GM04504 (cell line): ENCODE measurements around the gene IGFBP4.

ENCODE experiments used
- DNase-seq: peaks from one replicate; pipeline ENCODE4 v3.0.0-alpha.2; 2012; ENCODE audit warnings: low read depth

Gene IGFBP4

DNA sequence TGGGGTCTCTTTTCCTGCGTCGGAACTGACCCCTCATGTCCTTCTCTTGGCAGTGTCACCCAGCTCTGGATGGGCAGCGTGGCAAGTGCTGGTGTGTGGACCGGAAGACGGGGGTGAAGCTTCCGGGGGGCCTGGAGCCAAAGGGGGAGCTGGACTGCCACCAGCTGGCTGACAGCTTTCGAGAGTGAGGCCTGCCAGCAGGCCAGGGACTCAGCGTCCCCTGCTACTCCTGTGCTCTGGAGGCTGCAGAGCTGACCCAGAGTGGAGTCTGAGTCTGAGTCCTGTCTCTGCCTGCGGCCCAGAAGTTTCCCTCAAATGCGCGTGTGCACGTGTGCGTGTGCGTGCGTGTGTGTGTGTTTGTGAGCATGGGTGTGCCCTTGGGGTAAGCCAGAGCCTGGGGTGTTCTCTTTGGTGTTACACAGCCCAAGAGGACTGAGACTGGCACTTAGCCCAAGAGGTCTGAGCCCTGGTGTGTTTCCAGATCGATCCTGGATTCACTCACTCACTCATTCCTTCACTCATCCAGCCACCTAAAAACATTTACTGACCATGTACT lies 13.2 kb downstream of the IGFBP4 start:
- DNase-seq = no peak

DNA sequence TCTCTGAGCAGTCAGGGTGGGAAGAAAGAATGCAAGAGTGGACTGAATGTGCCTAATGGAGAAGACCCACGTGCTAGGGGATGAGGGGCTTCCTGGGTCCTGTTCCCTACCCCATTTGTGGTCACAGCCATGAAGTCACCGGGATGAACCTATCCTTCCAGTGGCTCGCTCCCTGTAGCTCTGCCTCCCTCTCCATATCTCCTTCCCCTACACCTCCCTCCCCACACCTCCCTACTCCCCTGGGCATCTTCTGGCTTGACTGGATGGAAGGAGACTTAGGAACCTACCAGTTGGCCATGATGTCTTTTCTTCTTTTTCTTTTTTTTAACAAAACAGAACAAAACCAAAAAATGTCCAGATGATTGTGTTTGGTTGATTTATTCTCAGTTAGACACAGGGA lies 14.1 kb downstream of the IGFBP4 start:
- no peak for DNase-seq

DNA sequence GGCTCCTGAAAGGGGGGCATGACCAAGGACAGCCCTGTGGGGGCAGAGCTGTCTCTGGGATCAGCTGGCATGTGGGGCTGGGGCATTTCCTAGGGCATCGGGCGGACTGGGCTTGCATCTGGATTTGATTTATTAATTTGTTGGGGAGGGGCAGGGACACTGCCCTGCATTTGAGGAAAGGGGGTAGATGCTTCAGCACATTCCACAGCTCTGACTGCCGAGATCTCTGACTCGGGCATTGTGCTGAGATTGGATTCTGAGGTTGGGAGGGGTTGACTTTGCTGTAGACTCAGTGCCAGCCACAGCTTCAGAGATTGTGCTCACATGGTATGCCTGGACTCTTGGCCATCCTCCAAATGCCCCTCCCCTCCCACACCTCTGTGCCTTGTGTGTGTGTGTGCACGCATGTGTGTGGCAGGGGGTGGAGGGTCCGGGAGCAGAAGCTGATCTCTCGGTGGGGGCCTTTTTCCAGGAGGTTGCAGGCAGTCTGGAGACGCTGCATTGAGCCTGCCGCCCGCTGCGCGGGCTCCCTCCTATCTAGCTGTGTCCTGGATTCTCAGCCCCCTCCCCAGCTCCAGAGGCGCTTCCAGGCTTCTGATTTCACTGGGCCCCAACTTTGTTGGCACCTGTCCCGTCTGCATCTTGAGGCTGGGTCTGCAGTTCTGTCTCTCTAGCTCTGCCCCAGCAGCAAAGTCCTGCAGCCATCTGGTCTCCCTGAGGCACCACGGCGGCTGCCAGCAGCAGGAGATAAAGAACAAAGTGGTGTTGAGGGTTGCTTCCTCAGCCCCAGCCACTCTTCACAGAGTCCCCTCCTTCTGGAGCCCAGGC lies 14.9 kb downstream of the IGFBP4 start:
- DNase-seq = peak; percentile 74

DNA sequence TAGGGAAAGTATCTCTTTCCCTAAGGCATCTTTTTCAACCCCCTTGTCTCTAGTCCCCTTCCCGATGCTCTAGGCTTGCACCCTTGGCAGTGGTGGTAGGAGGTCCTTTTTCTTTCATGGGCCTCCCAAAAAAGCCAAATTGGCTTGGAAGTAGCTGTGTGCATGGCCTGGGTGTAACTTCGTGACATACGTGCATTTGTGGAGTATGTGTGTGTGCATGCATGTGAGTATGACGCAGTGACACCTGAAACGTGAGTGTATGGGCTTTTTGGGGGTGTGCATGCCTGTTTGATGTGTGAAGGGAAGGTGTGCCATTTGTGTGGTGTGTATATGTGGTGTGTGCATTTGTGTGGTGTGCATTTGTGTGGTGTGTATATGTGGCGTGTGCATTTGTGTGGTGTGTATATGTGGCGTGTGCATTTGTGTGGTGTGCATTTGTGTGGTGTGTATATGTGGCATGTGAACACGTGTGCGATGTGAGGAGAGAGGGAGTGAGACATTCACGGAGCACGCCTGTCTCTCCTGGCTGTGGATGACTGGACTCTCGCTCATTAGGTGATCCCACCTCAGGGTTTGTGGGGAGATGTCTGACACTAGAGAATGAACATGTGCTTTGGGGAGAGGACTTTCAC lies 15.7 kb downstream of the IGFBP4 start:
- DNase-seq = no peak

GRCh38 chr17:40459636-40460603 lies 16.7 kb downstream of the IGFBP4 start:
- DNase-seq = no peak

DNA sequence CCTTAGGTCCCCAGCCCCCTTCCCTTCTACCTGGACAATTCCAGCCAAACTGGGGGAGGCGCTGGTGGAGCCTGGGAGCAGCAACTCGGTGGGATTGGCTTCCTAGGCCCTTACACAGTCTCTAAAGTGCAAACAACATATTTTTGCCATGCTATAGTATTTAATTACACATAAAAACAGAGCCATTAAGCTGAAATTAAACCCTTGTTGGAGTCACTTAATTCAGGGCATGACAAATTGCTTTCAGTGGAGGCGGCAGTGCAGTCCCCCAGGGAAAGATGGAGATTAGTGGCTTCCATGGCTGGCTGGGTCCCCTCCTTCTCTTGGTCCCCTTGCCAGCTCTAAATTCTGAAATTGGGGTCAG lies 17.3 kb downstream of the IGFBP4 start:
- no peak for DNase-seq

DNA sequence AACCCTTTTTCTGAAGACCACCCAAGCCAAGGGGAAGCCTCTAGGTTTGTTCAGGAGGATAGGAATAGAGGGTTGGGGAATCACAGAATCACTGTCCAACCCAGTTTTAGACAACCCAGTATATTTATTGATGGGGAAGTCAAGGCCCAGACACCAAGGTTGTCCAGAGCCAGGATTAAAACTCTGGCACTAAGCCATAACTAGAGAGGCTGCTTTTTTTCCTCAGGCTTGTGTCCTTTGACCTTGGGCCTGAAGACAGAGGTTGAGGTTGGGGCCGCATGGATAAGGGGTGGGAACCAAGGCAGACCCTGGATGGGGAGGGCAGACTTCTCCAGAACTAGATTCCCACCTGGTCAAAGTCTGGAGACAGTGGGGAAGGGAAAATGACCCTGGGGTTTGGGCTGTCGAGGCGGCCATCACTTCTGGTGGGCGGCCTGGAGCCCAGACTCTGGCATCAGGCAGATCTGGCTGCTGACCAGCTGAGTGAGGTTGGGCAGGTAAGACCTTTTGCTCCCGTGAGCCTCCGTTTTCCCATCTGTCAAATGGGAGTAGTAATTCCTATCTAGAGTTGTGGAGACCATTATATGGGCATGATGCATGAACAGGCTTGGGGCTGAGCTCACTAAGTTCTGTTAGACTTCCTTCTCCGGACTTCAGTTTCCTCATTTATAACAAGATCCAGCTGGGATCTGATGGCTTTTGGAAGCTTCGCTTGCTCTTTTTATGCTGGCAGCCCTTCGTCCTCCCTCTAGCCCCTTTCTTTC lies 17.9 kb downstream of the IGFBP4 start:
- no peak for DNase-seq

DNA sequence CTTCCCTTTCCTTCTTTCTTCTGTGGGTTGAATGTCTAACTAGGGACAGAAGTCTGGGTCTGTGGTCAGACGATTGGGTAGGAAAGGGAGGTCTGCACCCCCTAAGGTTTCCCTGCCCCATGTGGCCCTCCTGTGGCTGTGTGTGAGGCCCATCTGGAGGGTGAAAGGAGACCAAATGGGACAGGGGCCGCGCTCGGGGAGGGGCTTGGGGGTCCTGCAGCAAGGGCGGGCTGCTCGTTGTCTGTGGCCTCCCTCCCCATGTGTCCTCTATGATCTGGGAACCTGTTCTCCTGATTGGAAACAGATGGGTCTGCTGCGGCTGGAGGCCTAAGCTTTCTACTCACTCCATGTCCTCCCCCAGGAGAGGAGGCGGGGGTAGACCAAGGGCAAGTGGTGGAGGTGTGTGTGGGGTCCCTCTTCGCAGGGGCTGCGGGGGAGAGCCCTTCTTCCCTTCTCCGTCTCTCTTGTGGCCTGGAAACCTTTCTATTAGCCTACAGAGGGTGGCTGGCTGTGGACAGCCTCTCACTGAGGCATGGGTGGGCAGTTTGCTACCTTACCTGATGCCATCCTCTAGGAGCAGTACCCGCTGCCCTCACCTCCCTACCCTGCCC lies 18.6 kb downstream of the IGFBP4 start:
- no peak for DNase-seq

DNA sequence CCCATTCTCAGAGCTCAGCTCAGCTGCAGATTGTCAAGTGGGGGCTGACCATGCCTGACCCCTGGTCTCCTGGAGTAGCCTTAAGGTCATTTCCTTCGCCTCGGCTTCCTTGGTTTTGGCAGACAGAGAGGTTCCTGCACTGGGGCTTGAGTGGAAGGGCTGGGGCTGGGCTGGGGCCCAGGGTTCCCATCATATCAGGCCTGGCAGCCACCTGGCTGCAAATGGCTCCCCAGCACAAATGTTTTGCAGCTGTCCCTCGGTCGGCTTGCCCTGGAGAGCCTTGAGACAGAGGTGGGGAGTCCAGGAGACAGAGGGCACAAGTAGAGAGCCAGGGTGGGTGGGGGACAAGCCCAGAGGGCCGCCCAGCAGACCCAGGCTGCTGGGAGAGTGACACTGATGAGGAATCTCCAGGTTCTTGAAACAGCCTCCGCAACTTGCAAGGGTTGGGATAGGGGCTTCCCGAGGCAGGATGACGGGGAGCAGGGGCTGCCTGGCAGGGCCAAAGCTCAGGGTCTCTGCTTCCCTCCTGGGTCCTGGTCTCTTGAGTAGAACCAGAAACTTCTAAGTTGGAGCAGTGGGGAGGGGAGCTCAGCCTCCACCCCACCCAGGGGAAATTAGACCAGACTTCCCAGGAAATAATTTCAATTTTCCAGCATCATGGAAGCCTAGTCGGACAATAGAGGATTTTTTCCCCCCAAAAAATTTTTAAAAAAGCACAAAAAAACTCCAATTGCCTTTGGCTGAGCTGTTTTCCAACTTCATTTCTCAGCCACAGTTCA lies 19.3 kb downstream of the IGFBP4 start:
- no peak for DNase-seq

- DNase-seq = no peak
Observed at GRCh38 chr17:40463122-40463550, 19.9 kb downstream of the IGFBP4 start.

DNA sequence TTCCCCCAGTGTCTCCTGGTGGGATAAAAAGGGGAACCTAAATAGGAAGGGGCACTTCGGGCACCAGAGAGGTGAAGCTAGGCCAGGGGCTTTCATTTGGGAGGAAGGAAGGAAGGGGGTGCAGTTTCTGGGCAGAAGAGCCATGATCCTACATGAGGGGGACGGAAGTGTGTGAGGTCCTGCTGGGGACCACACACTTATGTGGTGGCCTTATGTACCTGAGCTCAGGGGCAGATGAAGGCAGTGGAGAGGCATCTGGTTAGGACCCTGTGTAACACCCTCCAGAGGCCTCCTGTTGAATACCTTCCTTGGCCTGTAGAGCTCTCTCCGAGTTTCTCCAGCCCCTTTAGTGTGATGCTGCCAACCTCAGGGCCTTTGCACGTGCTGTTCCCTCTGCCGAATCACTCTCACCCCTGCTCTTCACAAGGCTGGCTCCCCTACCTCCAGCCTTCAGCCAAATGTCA lies 21.2 kb downstream of the IGFBP4 start:
- DNase-seq = no peak

DNA sequence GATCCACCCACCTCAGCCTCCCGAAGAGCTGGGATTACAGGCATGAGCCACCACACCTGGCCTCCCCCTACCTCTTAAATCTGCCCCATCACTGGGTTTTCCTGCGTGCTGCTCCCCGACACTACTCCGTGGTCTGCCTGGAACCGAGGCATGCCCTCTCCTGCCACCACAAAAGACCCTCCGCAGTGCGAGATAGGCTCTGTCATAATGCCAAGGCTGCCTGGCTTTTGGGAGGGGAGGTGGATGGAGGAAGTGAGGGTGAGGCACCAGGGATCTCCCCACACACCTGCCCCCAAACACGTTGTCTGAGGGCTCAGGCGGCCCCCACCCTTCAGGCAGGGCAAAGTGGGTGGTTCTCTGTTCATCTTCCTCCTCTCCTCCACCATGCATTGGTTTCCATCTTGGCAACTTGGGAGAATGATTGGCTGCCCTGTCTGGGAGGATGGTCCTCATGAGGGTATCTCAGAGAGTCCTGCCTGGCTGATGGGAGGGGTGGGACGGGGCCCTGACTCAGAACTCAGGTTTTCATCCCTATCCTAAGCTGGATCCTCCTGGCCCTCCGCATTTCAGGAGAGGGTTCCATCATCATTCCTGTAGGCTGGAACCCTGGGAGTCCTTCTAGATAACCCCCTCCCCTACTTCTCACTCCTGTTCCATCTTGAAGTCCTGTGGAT lies 23.2 kb downstream of the IGFBP4 start:
- DNase-seq = no peak

DNA sequence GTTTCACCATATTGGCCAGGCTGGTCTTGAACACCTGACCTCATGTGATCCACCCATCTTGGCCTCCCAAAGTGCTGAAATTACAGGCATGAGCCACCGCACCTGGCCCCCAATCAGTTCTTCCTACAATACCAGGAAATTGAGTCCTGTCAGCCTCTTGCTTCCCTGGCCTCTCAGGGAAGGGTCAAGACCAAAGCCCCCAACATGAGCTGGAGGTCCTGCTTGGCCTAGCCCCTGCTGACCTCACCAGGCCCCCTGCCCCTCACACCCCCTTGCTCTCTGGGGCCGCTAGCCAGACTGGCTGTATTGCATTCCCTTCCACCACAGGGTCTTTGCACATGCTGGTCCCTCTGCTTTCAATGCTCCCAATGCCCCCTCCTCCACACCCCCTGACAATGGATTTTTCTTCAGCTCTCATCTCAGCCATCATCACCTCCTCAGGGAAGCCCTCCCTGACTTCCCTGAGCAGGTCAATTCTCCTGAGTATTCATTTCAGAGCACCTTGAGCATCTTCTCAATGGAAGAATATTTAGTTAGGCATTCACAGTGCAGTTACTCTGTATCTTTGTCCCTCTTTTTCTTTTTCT lies 24.1 kb downstream of the IGFBP4 start:
- DNase-seq = no peak

DNA sequence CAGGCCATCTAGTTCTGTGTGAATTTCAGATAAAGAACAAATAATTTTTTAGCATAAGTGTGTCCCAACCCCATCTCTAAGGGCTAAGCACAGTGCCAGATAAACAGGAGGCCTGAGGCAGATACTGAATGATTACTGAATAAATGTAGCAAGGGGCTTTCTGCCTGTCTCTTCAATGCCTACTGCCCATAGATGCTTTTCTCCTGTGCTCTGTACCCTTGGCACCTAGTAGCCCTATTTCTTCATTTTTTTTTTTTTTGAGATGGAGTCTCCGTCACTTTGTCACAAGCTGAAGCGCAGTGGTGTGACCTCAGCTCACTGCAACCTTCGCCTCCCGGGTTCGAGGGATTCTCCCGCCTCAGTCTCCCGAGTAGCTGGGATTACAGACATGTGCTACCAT lies 25.3 kb downstream of the IGFBP4 start:
- DNase-seq = no peak

DNA sequence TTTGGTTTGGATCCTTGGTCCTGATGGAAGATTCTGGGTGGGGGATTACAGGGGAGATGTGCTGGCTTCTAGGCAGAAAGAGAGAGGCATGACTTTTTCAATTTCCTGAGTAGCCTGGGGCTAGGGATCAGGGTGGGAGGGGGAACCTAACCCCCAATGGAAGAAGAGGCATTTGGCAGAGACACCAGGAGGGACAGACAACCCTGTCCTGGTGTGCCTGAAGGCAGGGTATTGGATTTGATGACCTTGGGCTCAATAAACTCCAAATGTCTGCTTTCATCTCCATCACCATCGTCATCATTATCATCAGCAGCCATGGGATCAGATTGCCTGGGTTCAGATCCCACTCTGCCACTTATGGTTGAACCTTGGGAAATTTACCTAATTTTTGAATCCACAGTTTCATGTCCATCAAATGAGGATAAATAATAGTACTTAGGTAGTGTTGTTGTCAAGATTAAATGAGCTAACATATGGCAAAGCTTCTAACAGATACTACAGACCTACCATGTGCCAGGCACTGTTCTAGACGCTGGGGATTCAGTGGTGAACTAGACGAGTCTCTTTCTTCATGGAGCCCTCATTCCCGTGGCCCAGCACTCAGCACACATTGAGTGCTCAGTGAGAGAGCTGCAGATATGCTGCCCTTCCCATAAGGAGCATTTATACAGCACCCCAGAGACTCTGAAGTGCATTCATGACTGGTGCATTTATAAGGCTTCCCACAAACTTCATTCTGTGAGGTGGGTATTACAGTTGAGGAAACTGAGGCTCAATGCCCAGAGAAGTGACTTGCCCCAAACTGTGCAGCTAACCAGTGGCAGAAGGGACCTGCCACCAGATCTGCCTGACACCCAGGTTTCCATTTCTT lies 26.8 kb downstream of the IGFBP4 start:
- no peak for DNase-seq

- DNase-seq = no peak
Observed at GRCh38 chr17:40470932-40471828, 27.9 kb downstream of the IGFBP4 start.
